Peyer's patch (tissue), 4 donors: Measurements from ENCODE around the gene XKR7. TPM values are rescaled to one million over a fixed set of nuclear protein-coding genes. Genes with fewer than 3 reads are reported as not detected.

Source experiments
- DNase-seq, 3 donors: peaks; one replicate each; pipeline ENCODE4 v3.0.0-alpha.2; 2017 to 2019
- H3K27ac ChIP-seq, 4 donors: fragments of 200-600 bp; sonication (generic); one replicate each; pipeline ENCODE4 v1.5.1; 2016 to 2019
- H3K27me3 ChIP-seq, 2 donors: fragments of 200-600 bp; sonication (generic); one replicate each; pipeline ENCODE4 v1.5.1; 2019
- H3K36me3 ChIP-seq, 3 donors: fragments of 200-600 bp; sonication (generic); one replicate each; pipeline ENCODE4 v1.5.1; 2016 to 2019
- H3K4me1 ChIP-seq, 4 donors: fragments of 200-600 bp; sonication (generic); one replicate each; pipeline ENCODE4 v1.5.1; 2016 to 2019
- H3K4me3 ChIP-seq, 4 donors: fragments of 200-600 bp; sonication (generic); 1 replicate in 3 of 4; 2 replicates in 1 of 4; pipeline ENCODE4 v1.5.1; 2016 to 2019; ENCODE audit warnings: mild to moderate bottlenecking in 1 of 4
- H3K9me3 ChIP-seq, 4 donors: fragments of 200-600 bp; sonication (generic); one replicate each; pipeline ENCODE4 v1.5.1; 2016 to 2019; ENCODE audit warnings: mild to moderate bottlenecking in 1 of 4
- CTCF ChIP-seq, 6 experiments: fragments of 450-650 bp in 4 of 6; fragments of 200-600 bp in 2 of 6; sonication (generic) in 1 of 6; IDR thresholded peaks; one replicate each; pipeline ENCODE4 v1.5.1; 2017 to 2019; ENCODE audit warnings: antibody characterized with exemption in 6 of 6, mild to moderate bottlenecking in 3 of 6, moderate library complexity in 1 of 6
- POLR2A ChIP-seq, 2 donors: fragments of 450-650 bp; IDR thresholded peaks; one replicate each; pipeline ENCODE4 v1.5.1; 2017; ENCODE audit warnings: antibody characterized with exemption in 2 of 2, mild to moderate bottlenecking in 2 of 2, moderate library complexity in 2 of 2
- total RNA-seq, 4 donors: library from RNA; depleted of rRNA; stranded (reverse); fragments of >200 nt; gene quantifications; one replicate each; pipeline ENCODE4 v1.1.0, GENCODE V29; 2016

The XKR7 gene
- total RNA-seq, 4 donors from 2014 or later, result 0.38 TPM; not detected in 3

GRCh38 chr20:31934968-31935764 is 32.8 kb upstream of the XKR7 start:
- Histone ChIP-seq H3K27me3 (no peaks in the 10 kb centered on the region), H3K27ac (no peak overlapping the region), H3K9me3 (no peaks in the 10 kb centered on the region), H3K4me1 (no peaks in the 10 kb centered on the region), H3K4me3 (no peak overlapping the region), H3K36me3 (no peaks in the 10 kb centered on the region)
- TF ChIP-seq POLR2A (IDR thresholded peaks at IDR 0.05) (no peak), CTCF (IDR thresholded peaks at IDR 0.05) (no peak)
- no peak for DNase-seq

- H3K27ac ChIP-seq, result no peak overlapping the region
- no peak overlapping the region for H3K4me3 ChIP-seq
- H3K9me3 ChIP-seq, result no peaks in the 10 kb centered on the region
- no peaks in the 10 kb centered on the region for H3K4me1 ChIP-seq
- DNase-seq, result no peak
- H3K36me3 ChIP-seq, result no peaks in the 10 kb centered on the region
- TF ChIP-seq CTCF (IDR thresholded peaks at IDR 0.05), result no peak
- H3K27me3 ChIP-seq, result no peaks in the 10 kb centered on the region
Measured at GRCh38 chr20:31936420-31936819, 31.5 kb upstream of the XKR7 start.

- Histone ChIP-seq H3K36me3 (no peaks in the 10 kb centered on the region), H3K27ac (no peak overlapping the region), H3K27me3 (no peaks in the 10 kb centered on the region), H3K4me1 (no peaks in the 10 kb centered on the region), H3K9me3 (no peaks in the 10 kb centered on the region), H3K4me3 (no peak overlapping the region)
- TF ChIP-seq POLR2A (IDR thresholded peaks at IDR 0.05) (no peak), CTCF (IDR thresholded peaks at IDR 0.05) (no peak)
- no peak for DNase-seq
Measured at GRCh38 chr20:31937820-31938219, 30.1 kb upstream of the XKR7 start.

GRCh38 chr20:31939661-31940060 is 28.3 kb upstream of the XKR7 start:
- peaks cover 0 to 7% (median 0%) of the 10 kb centered on the region in 3 donors for H3K36me3 ChIP-seq
- H3K27me3 ChIP-seq, result no peaks in the 10 kb centered on the region
- H3K27ac ChIP-seq, result no peak overlapping the region
- H3K9me3 ChIP-seq, result no peaks in the 10 kb centered on the region
- TF ChIP-seq CTCF (IDR thresholded peaks at IDR 0.05), result no peak
- TF ChIP-seq POLR2A (IDR thresholded peaks at IDR 0.05), result no peak
- no peaks in the 10 kb centered on the region for H3K4me1 ChIP-seq
- no peak for DNase-seq
- no peak overlapping the region for H3K4me3 ChIP-seq

- H3K27ac ChIP-seq, result no peak overlapping the region
Measured at GRCh38 chr20:31943052-31943471, 24.9 kb upstream of the XKR7 start.

More at GRCh38 chr20:31943052-31943471, 24.9 kb upstream of the XKR7 start:
- TF ChIP-seq POLR2A (IDR thresholded peaks at IDR 0.05) (no peak), CTCF (IDR thresholded peaks at IDR 0.05) (no peak)
- no peaks in the 10 kb centered on the region for H3K4me1 ChIP-seq
- H3K9me3 ChIP-seq, result no peaks in the 10 kb centered on the region
- no peaks in the 10 kb centered on the region for H3K27me3 ChIP-seq
- no peak for DNase-seq
- peaks cover 0 to 41% (median 0%) of the 10 kb centered on the region in 3 donors for H3K36me3 ChIP-seq
- H3K4me3 ChIP-seq, result no peak overlapping the region
